ENCODE results near the gene AMMECR1. TPM values are rescaled to one million over a fixed set of nuclear protein-coding genes. Genes with fewer than 3 reads are reported as not detected.

Gene AMMECR1
- total and polyA plus RNA-seq, 2 of the 4 experiments (the other 2 are of a cell fraction), result 7.0 to 11.3 TPM

DNA sequence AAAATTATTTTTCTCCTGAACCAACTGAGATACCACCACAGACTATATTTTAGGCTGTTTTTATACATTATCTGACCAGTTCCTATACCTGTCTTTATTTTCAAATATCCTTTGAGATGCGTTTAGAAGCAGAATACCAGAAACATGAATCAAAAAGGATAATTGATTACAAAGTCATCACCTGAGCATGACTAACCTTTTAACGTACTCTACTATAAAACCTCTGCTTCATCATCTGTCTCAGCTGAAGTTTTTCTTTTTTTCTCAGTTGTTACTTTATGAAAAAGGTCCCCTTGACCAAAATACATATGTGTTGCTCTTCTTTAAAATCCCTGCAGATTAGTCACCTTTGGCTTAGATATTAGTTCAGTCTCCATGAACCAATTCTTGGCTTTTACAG, 109.8 kb downstream of the AMMECR1 start:
- Histone ChIP-seq H4K5ac (ENCODE audit: low read depth, low read length) (no peak overlapping the region), H3K14ac (replicated peaks; ENCODE audit: low read depth, low read length) (no peak overlapping the region), H2BK20ac (ENCODE audit: low read depth, low read length) (no peak overlapping the region), H3K9me3 (ENCODE audit: control insufficient read depth, insufficient read depth, low read length) (no peaks in the 10 kb centered on the region), H2BK120ac (ENCODE audit: low read depth, low read length) (no peak overlapping the region), H3K4me1 (ENCODE audit: control insufficient read depth, insufficient read depth, low read length) (peaks cover 8% of the 10 kb centered on the region), H3K79me1 (ENCODE audit: low read depth in 1 of 2, low read length in 2 of 2) (peaks cover 8 to 16% of the 10 kb centered on the region in 2 experiments; a peak in 3 of 4 replicates), H3K4ac (ENCODE audit: low read depth, low read length) (no peak overlapping the region), H3K18ac (ENCODE audit: low read depth, low read length) (no peak overlapping the region), H2BK5ac (ENCODE audit: low read depth, low read length, poor library complexity, severe bottlenecking) (no peak overlapping the region), H3K27me3 (ENCODE audit: control insufficient read depth, insufficient read depth, low read length) (no peaks in the 10 kb centered on the region), H3K4me2 (ENCODE audit: low read depth, low read length) (no peak overlapping the region), H2BK15ac (ENCODE audit: low read depth, low read length) (no peak overlapping the region), H2AK5ac (ENCODE audit: low read depth, low read length) (no peak overlapping the region), H3K9ac (ENCODE audit: low read depth, low read length) (no peak overlapping the region), H2AK9ac (replicated peaks; ENCODE audit: low read depth, low read length, poor library complexity) (no peak overlapping the region), H3K23ac (ENCODE audit: low read depth, low read length) (no peak overlapping the region), H4K91ac (ENCODE audit: insufficient read depth, low read depth, low read length) (no peak overlapping the region), H2AFZ (replicated peaks; ENCODE audit: low read length, poor library complexity) (no peak overlapping the region), H3K56ac (ENCODE audit: extremely low read depth, insufficient read depth, low read length) (no peak overlapping the region), H3K9me1 (ENCODE audit: insufficient read depth, low read length) (no peaks in the 10 kb centered on the region), H3K36me3 (ENCODE audit: control insufficient read depth, insufficient read depth, low read length) (no peaks in the 10 kb centered on the region), H3K27ac (ENCODE audit: insufficient read depth, low read length) (no peak overlapping the region), H4K8ac (ENCODE audit: low read depth in 2 of 2, low read length in 2 of 2) (no peak overlapping the region), H3K4me3 (ENCODE audit: insufficient read depth, low read depth, low read length) (no peak overlapping the region), H4K20me1 (ENCODE audit: insufficient read depth, low read length) (no peaks in the 10 kb centered on the region)
- no TSS peak for BruUV-seq (replicated peaks)
- intact Hi-C loops (cut with micrococcal nuclease), result no loop called here
- DNase-seq, result no peak
- in situ Hi-C loops (cut with MboI; ENCODE audit: low sequenced_read_pairs), result no loop called here
- TF ChIP-seq BHLHE40 (IDR thresholded peaks at IDR 0.05; ENCODE audit: low read depth, low read length), result no peak
- TF ChIP-seq CTCF (conservative IDR thresholded peaks at IDR 0.05; ENCODE audit: low read depth, low read length), result no peak
- no peak for TF ChIP-seq NFE2L2 (IDR thresholded peaks at IDR 0.05; ENCODE audit: low read depth, low read length)
- TF ChIP-seq, protein P1, sequence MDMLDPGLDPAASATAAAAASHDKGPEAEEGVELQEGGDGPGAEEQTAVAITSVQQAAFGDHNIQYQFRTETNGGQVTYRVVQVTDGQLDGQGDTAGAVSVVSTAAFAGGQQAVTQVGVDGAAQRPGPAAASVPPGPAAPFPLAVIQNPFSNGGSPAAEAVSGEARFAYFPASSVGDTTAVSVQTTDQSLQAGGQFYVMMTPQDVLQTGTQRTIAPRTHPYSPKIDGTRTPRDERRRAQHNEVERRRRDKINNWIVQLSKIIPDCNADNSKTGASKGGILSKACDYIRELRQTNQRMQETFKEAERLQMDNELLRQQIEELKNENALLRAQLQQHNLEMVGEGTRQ (IDR thresholded peaks at IDR 0.05; ENCODE audit: low read depth, low read length), result no peak
- no peak for TF ChIP-seq SMC3 (IDR thresholded peaks at IDR 0.05; ENCODE audit: low read depth, low read length)
- no peak for TF ChIP-seq RAD21 (IDR thresholded peaks at IDR 0.05; ENCODE audit: low read length)
- no peak for TF ChIP-seq MXI1 (IDR thresholded peaks at IDR 0.05; ENCODE audit: borderline replicate concordance, low read depth, low read length)
- TF ChIP-seq RCOR1 (IDR thresholded peaks at IDR 0.05; ENCODE audit: insufficient replicate concordance, low read length), result no peak
- ChIA-PET POLR2A (ENCODE audit: unreplicated experiment) (no interaction called here), CTCF (no interaction called here)
- dilution Hi-C loops (cut with HindIII; ENCODE audit: low sequenced_read_pairs, unreplicated experiment), result no loop called here
- no peak for ATAC-seq (ENCODE audit: low read depth)
- WGBS, 2 experiments (ENCODE audit: extremely low coverage in 2 of 2, insufficient read length in 1 of 2), result no CpG with 5 or more reads among the region's 2 CpGs
